ENCODE measurements around the gene EN1.
A peak's percentile ranks its signal among the peaks of the same experiment; 100 is the strongest.

Gene EN1

DNA sequence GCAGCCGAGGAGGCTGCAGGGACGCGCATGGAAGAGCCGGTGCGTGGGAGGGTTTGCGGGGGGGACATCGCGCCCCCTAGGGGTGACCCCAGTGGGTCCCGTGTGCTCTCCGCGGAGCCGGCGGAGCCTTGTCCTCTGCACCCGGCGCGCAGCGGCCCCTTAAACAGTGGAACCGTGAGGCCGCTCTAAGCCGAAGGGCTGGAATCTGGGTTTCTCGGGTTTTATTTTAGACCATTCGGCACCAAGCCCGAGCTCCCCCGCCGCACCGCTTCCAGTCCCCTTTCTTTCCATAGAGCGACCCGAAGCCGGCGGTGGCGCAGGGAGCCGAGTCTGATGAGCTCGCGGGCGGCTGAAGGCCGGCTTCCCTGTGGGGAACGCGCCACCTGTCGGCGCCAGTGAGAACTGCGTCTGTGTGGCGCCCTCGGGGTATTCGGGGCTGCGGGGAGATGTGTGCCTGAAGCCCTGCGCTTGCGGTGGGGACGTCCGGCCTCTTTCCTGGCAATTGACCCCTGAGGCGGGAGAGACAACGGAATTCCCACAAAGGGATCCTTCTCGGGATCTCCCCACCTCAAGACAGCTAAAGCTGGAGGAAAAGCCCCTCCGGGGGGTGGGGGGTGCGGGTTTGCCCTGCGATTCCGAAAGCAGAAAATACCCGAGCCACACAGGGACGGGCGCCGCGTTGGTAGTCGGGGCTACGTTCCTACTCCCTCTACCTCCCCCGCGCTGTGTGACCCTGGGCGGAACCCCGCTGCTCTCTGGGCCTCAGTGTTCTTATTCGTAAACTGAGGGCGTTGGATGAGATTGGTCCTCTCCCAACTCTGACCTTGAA, 8.2 kb upstream of the EN1 start:
- peak; percentile 15 for DNase-seq

DNA sequence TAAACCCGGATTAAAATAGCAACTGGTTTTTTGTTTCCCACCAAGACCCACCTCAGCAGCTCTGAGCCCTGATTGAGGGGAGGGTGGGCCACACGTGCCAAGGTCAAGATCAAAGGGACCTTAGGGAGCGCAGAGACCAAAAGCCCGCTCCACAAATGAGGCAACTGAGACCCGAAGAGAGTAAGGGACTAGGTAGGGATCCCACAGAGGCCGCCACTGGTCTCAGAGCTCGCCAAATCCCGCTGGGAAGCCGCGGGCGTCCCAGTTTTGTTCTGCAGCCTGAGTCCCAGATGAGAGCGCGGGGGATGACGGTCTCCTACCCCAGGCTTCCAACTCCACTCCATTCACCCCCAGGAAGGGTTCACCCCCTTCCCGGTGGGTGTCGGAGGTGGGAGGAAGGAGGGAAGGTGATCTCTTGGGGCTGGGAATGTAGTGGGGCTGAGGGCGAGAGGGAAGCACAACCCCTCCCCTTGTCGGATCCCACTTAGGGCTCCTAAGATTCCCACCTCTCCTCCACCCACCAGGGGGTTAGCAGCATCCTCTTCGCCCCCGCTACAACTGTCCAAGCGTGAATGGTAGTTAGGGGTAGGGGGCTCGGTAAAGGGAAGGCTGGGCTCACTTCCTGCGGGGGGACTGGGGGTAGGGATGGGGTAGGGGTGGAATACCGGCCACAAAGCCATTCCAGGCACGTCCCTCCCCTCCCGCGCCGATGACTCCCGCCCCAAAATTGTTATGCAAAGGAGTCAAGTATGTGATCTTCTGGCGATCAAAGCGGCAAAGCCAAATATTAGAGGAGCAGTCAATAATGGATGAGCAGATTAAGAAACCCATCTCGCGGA, 7.3 kb upstream of the EN1 start:
- DNase-seq, result no peak

DNA sequence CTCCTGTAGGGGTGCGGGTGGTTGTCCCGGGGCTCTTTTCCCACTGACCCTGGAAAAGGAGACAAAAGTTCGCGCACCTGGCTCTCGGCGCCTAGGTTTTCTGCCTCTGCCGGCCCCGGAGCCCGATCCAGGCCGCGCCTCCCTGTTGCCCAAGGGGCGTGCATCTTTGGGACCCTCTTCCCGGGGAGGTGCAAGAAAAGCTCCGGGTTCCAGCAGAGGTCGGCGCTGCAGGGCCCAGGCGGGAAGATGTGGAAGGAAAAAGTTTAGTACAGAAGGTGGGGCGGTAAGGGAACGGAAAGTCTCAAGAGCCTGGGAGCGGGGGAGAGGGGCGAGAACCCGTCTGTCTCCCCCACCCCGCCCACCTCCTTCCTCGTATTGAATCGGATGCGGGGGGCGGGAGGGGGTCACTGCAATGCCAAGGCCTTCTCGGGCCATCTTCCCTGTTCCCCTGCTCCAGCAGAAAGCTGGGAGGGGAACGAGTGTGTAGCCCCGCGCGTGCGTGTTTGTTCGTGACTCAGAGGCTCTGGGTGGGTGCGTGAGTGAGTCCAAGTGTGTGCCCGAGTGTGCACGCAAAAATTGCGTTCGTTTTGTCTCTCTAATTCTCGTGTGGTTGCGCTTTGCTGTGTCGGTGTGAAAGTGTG, 6.3 kb upstream of the EN1 start:
- DNase-seq, result no peak

DNA sequence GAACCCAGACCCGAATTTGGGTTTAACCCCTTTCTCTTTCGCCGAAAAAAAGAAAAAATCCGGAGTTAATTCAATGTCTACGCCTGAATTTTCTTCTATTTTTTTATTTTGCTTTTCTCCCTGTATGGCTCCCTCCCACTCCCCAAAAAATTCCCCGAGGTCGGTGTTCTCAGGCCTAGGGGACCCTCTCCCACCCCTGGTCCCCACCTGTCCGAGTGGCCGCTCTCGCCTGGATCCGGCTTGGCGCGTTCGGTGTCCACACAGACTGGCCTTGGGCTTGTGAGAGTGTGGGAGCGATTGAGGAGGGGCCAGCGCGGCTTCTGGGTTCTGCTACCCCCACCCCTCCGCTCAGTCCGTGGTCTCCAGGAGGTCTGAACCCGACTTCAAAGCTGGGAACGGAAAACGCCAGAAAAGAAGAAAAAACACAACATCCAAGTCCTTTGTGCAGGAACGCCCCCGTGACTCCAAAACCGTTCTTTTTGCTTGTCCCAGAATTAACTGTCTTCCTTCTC, 5.7 kb upstream of the EN1 start:
- no peak for DNase-seq

DNA sequence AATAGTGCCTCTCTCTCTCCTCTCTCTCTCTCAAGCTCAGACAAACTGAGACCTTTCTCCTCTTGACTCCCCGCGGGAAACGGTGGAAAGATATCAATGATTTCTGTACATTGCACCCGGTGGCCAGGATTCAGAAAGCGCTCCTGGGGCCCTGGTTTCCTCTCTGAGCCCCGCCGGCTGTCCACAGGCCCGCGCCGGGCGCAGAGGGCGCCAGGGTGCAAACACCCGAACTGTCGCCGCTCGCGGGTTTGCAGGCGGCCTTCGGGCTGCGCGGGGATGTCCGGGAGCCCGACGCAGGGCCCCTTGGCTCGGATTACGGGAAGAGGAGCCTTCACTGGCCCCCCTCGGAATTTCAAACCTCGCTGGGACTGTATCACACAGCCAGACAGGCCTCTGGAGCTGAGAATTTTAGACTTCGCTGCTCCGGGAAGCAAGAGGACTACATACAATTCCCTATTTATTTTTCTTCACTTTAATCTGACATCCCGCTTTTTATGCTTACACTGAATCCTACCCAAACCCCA, 5.2 kb upstream of the EN1 start:
- DNase-seq, result no peak

DNA sequence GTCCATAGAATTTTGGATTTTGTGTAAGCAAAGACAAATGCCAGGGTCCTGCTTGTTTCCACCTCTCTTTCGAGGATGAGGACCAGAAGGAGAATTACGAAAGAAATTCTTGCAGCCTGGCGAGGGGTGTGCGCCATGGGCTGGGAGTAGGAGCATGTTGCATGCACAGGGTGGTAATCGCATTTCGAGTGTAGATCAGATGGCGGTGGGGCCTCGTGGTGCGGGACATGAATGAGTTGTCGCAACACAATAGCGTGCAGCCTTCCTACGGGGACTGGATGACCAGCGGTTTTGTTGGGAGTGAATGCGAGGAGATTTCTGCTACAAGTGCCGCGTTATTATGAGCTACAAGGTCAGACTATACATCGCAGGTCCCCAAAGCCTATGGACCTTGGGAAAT, 4.2 kb upstream of the EN1 start:
- DNase-seq, result no peak

DNA sequence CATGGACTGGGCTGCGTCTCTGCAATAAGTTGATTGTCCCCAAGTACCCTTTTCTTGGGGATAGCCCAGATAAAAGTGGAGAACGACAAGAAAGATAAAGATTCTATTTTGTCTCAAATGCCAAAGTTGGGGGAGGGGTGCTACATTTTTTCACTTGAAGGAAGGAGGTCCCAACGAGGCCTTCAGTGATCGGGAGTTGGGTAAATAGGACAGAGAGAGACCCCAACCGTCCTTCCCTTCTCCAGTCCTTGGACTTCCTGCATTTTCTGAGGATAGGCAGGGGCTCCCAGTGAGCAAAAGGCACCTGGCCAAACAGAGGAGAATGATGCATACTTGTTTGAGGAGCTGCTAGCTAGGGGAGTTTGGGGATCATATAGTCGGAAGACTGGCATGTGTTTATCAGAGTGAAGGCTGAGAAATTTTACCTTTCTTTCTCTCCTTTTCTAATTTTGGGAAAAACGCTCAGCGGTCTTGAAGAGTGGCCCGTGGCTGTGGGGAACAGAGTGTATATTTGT, 3.5 kb upstream of the EN1 start:
- no peak for DNase-seq

DNA sequence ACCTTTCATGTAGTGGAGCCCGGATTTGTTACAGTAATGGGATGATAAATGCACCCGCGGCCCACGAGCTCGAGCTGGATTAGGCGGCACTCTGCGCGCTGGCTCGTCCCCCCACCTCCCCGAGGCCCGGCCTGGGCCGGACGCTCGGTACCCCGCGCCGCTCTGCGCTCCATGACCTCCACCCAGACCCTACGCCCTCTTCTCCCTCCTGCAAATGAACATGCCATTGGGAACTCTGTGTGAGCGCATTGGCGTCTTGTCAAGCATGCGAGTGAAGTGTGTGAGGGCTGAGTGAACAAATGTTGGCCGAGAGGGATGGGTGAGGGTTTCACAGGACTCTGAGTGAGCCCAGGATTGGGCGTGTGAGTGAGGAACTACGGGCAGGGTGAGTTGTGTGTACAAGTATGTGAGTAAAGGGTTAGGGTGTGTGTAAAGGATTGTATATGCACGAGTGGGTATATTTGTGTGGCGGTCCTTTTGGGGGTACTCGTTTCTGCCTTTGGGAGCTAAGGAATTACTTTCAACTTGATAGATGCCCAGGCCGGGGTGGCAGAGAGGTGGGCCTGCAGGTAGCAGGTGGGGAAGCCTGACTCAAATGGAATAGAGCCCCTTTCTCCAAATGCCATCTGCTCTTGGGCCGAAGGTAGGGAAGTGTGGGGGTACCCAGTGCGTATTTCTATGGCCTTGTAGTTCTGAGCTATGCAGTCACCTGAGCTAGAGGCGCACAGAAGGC, 2.9 kb upstream of the EN1 start:
- no peak for DNase-seq

DNA sequence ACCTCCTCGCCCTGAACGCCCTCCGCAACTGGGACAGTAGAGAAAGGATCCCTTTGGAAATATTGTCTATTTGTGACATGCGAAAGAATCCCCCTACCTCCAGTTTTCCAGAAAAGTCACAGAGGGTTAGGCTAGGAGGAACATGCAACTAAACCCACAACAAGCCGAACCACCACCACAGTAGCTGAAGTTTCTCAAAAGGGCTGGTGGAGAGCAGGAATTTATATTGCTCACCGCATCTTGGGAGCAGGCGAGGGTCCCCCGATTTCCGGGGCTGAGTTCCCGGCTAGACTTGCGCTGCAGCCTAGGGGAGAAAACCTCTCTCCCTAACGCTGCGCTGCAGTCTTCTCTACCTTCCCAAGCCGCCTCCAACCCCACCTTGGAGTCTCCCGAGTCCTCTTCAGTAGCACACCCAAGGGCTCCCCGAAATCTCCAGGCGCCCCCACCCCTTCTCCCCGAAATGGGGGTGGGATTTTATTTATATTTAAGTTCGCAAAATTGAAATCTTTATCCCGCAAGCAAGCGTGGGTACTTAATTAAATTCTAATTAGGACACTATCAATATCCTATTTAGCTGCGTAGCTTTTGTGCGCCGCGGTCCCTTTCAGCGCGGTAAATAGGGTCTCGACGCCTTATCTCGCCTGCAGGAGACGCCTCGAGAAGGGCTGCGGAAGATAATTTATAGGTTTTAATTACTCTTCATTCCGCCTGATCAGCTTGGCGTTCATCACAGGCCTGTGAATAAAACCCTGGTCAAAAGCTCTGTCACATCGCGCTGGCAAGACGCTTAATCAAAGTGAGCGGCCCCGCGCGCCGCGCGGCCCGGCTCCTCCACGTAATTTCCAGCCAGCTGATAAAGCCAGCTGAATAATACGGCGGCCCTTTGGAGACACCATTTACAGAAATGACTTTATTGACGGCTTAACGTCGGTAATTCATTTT, 2.0 kb upstream of the EN1 start:
- no peak for DNase-seq

DNA sequence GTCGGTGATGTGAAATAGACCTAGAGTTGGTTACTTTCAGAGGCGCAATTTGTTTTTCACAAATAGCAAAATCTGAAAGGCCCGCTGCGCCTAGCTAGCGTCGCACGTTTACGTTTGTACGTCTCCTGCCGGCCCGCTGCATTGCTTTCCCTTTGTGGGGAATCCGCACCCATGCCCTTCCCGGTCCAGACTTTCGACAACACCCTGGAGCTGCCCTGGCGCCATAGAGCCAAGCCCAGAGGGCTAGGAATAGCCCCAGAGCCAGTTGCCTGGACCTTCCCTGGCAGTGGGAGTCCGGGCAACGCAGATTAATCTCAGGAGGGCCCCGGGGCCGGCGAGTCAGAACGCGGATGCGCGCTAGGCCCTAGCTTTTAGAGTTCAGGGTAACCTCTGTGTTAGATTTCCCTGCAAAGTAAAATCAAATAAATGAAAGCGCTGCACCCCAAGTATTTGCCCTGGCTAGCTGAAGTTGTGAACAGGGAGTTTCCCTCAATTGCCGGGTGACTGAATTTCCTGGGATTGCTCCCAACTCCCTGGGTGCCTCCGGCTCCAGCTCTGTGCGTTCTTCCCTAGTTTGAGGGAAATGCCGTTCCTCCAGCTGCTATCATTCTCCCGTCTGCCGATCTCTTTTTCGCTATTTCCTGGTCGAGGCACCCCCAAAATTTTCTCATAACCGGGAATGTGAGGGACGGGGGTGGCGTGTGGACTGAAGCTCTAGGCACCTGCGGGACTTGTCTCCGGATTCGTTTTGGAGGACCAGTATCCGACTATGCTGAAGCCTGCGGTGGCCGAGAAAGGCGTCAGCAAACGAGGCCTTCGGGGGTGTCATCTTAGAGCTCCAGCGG, 1.2 kb upstream of the EN1 start:
- DNase-seq, result no peak

DNA sequence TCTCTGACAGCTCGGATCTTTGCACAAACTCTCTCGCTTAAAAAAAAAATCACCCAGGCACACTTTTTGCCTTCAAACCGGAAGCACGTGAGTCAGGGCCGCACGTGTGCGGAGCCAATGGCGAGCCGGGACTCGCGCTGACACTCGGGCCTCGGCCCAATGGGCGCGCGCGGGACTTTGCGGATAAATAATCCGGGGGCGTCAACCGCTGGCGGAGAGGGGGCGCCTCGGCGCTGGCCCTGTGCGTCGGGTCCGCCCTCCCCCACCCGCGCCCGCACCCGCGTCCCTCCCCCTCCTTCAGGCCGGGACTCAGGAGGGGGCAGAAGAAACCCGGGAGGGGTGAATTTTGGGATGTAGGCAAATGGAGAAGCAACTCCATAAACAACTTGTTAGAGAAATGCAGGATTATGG, 319 bp upstream of the EN1 start:
- DNase-seq, result no peak

DNA sequence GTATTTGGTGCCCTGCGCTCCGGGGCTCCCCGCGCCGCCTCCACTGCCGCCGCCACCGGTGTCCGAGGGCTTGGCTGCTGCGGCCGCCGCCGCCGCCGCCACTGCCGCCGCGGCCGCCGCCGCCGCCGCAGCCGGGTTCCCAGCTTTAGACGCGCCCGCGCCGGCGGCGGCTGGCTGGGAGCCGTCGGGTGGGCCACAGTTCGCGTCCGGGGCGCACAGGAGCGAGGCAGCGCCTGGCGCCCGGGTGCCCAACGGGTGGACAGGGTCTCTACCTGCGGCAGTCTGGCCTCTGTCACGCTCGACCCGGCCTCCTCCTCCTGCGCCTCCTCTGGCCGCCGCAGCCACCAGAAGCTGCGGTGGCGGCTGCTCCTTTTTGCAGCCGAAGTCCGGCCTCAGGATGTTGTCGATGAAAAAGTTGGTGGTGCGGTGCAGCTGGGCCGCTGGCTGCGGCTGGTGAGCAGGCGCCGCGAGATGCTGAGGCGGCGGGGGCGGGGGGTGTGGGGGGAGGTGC, 951 bp downstream of the EN1 start:
- no peak for DNase-seq

DNA sequence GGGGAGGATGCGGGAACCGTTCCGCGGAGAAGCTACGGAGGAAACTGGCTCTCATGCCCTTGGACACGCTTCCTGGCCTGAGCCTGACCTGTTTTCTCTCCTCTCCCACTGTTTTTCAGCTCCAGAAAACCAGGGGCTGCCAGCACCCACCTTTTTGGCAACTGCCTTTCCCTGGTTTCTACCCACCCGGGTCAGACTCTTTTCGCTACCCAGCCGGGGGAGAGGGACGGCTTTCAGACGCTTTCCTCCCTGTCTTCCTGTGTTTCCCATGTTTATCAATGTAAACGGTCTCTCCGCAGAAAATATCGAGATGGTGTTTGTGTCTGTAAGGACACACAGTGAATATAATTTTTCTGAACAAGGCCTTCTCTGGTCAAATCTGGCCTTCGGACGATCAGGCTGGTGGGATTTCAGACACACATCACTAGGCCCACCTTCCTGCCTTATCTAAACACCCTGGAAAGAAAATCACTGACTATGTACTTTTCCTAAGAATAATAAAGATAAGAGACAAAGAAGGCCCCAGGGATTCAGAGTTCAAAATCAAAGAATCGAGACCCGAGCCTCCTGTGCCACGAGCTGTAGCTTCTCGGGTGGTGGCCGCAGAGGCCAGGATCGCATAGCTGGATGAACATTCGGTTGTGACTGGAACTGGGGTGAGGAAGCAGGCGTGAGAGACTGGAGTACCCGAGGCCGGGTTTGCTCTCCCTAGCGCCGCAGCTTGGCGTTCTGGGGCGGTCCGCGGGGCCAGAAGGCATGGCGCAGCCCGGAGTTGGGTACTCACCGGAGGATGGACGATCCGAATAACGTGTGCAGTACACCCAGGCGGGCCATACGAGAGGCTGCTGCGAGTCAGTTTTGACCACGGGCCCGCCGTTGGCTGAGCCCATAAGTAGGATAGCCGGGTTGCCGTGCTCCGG, 1.7 kb downstream of the EN1 start:
- DNase-seq, result no peak

DNA sequence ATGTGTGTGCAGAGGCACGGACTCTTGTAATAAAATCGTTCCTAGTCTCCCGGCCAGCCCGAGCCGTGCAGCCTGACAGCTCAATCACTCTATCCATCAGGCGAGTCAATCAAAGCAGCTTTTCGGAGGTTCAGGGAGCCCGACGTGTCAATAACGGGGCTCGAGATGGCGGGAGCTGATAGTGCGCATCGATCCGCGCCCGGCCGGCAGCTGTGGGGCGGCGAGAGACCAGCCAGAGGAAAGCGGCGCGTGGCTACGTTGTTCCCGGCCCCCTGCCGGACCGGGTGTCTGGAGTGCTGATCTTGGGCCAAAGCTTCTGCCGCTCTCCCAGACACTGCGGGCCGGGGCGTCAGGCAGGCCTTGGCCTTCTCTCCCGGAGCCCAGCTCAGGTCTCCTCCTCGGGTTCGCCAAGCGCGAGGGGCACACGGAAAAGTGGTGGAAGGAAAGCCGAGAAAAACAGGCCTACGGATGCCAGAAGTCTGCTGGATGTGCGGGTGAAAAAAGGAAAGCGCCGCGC, 2.4 kb downstream of the EN1 start:
- DNase-seq, result no peak

DNA sequence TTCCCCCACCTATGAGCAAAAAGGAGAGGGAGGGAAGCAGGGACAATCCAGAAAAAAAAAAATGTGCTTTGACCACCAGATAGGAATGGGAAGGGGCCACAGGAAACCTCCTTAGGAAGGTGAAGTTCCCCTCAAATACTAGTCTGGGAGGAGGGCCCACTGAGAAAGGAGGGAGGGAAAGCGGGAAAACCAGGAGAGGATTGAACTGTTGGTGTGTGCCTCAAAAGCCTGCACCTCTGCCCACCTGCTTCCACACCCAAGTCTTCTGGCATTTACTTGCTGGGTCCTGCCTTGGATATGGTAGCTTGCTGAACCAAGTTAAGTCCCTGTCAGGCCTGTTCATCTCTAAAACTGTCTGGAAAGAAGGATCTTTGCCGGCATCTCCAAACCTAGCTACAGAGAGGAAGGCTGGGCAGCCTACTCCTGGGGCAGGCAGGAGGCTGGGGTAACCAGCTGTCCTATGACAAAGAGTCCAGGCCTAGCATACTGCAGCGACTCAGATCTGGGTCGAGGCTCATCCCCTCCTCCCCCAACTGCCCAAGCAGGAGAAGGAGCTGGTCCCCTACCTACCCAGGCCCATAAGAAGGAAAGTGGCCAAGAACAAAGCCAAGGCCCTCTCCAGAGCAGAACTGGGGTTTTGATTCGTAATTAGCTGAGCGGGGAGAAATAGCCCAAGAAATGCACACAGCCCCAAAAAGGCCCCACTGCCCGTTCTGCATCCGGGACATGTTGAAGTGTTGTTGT, 3.0 kb downstream of the EN1 start:
- no peak for DNase-seq

DNA sequence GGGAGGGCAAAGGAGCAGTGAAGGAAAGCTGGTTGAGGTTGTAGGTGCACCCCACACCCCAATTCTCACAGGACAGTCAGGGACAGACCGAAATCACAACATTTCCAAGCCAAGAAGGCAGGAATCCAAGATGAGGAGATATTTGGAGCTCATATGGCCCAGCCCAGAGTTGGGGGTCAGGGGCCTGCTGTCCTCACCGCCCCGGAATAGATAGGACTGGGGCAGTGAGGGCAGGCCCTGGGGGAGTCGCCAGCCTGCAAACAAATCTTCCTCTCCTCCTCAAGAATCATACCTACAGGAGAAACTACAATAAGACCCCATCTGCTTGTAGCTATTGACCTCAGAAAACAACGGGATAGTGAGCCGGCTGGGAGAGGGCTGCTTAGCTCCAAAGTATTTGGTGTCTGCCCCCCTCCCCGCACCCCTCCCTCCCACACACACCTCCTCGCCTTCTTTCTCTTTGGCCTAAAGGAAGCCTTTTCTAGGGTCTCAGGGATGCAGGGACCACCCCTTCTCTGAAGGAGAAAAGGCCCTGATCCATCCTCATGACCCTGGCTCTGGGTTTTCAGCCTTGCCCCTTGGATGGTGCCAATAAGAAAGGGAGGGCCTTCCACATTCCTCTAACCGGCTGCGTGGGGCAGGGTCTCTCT, 3.8 kb downstream of the EN1 start:
- no peak for DNase-seq
